ENCODE data around the gene UCK2.

Gene UCK2

DNA sequence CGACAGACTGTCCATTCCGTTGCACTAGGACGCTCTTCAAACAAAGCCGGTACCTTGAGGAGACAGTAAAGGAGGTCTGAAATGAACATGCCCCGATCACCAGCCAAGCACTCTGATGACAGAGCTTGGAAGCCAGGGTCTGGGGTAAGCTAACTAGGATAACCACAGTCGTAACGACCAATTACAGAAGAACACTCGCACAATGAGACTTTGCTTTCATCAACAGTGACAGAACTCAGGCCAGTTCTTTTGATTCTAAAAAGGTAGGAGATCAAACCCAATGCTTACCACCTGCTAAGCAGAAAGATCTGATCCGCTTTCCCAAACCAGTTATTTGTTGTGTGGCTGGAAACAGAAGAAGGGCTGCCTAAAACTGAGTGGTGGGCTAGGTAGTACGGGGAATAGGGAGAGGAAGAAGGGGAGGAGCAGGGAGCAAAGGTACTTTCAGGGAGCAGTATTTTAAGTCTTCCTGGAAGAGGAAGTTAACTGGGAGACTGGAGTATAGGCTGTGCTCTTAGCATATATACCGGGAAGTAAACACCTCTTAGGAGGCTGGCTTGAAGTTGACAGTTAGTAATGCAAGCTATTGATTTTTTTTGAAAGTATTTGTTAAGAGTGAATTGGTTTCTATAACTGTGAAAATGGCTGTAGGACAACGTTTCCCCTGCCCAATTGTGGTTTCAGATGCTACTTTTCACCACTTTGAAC is 38.4 kb downstream of the UCK2 start:
- peaks cover 0 to 7% (median 3%) of the 10 kb centered on the region in 4 experiments for H3K36me3 ChIP-seq (ENCODE audit: control insufficient read depth in 4 of 4, insufficient read depth in 4 of 4, low read length in 3 of 4)
- no peaks in the 10 kb centered on the region for H3K9me3 ChIP-seq (ENCODE audit: control extremely low read depth in 1 of 5, control insufficient read depth in 4 of 5, insufficient read depth in 2 of 5, low read depth in 1 of 5, low read length in 4 of 5)
- POLR2A ChIA-PET: no interaction called here
- no peak for DNase-seq
- peaks cover 4 to 45% (median 13%) of the 10 kb centered on the region in 4 experiments for H3K4me1 ChIP-seq (ENCODE audit: control extremely low read depth in 1 of 4, control insufficient read depth in 4 of 4, insufficient read depth in 4 of 4, low read length in 3 of 4)
- 96% methylated on average over 12 of the region's 12 CpGs for WGBS (ENCODE audit: insufficient coverage)
- no peaks in the 10 kb centered on the region for H3K27me3 ChIP-seq (replicated peaks in 2 of 5; ENCODE audit: control insufficient read depth in 4 of 5, insufficient read depth in 5 of 5, low read length in 4 of 5)
- no peak overlapping the region for H3K4me3 ChIP-seq (ENCODE audit: control insufficient read depth in 1 of 7, extremely low read depth in 1 of 7, insufficient read depth in 4 of 7, low read depth in 2 of 7, low read length in 6 of 7)
- CTCF ChIA-PET: interaction anchor here (1.3 kb wide), 1 partner anchor 21 kb away, joined by 6 read pairs; no protein-coding TSS in a partner anchor
- H3K27ac ChIP-seq (ENCODE audit: insufficient read depth in 1 of 2, low read depth in 1 of 2, low read length in 2 of 2, poor library complexity in 1 of 2, severe bottlenecking in 2 of 2): no peak overlapping the region

DNA sequence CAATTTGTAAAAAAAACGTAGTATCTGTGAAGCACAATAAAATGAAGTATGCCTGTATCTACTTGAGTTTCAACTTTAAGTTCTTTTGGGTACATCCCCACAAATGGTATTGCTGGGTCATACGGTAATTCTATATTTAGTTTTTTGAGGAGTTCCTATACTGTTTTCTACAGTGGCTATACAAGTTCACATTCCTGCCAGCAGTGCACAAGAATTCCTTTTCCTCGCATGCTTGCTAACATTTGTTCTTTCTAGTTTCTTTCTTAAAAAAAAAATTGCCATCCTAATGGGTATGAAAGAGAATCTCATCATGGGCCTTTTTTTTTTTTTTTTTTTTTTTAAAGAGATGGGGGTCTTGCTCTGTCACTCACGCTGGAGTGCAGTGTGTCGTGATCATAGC is 41.9 kb downstream of the UCK2 start:
- ChIA-PET POLR2A (no interaction called here), CTCF (interaction anchor here (1.1 to 1.6 kb wide), 2 partner anchors 11 to 41 kb away, joined by 4 read pairs; no protein-coding TSS in a partner anchor)
- peaks cover 8 to 48% (median 21%) of the 10 kb centered on the region in 4 experiments for H3K4me1 ChIP-seq (ENCODE audit: control extremely low read depth in 1 of 4, control insufficient read depth in 4 of 4, insufficient read depth in 4 of 4, low read length in 3 of 4)
- H3K27ac ChIP-seq (ENCODE audit: insufficient read depth in 1 of 2, low read depth in 1 of 2, low read length in 2 of 2, poor library complexity in 1 of 2, severe bottlenecking in 2 of 2): no peak overlapping the region
- peaks cover 0 to 7% (median 0%) of the 10 kb centered on the region in 5 experiments for H3K9me3 ChIP-seq (ENCODE audit: control extremely low read depth in 1 of 5, control insufficient read depth in 4 of 5, insufficient read depth in 2 of 5, low read depth in 1 of 5, low read length in 4 of 5)
- no peak for DNase-seq
- no peak overlapping the region for H3K4me3 ChIP-seq (ENCODE audit: control insufficient read depth in 1 of 7, extremely low read depth in 1 of 7, insufficient read depth in 4 of 7, low read depth in 2 of 7, low read length in 6 of 7)
- no peaks in the 10 kb centered on the region for H3K27me3 ChIP-seq (replicated peaks in 2 of 5; ENCODE audit: control insufficient read depth in 4 of 5, insufficient read depth in 5 of 5, low read length in 4 of 5)
- 100% methylated on average over 3 of the region's 5 CpGs for WGBS (ENCODE audit: insufficient coverage)
- H3K36me3 ChIP-seq (ENCODE audit: control insufficient read depth in 4 of 4, insufficient read depth in 4 of 4, low read length in 3 of 4): peaks cover 0 to 7% (median 3%) of the 10 kb centered on the region in 4 experiments

DNA sequence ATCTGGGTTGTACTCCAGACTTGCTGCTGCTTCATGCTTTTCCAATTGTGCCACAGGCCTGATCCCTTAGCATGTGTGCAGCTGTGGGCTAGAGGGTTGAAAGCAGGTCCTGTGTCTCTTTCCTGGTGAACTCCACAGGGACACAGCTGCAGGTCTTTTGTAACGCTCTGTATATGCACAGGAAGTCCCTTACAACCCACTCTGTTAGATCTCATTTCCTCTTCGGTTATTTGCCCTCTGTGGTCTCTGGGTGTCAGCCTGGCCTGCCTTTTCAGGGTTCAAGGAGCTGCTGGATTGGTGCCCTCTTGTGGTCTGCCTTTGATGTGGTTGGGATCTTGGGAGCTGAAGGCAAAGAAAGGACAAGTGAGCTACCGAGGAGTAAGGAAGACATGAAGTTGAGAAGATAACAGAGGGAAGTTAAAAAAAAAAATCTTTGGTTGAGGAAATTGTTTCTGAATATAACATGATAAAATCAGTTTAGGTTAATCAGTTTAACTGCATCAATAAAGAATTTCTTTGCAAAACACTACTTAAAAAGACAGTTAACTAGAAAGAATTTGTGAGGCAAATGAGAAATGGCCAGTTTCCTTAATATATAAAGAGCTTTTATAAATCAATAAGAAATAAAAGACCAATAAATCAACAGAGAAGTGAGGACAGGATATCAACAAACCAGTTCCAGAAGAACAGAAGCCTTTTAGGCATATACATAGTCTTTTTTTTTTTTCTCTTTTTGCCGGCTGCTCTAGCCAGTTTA is 44.1 kb downstream of the UCK2 start:
- Histone ChIP-seq H3K27me3 (replicated peaks in 2 of 5; ENCODE audit: control insufficient read depth in 4 of 5, insufficient read depth in 5 of 5, low read length in 4 of 5) (no peaks in the 10 kb centered on the region), H3K4me3 (ENCODE audit: control insufficient read depth in 1 of 7, extremely low read depth in 1 of 7, insufficient read depth in 4 of 7, low read depth in 2 of 7, low read length in 6 of 7) (peak overlapping the region in 2 of 7 experiments; percentile 18 to 50), H3K36me3 (ENCODE audit: control insufficient read depth in 4 of 4, insufficient read depth in 4 of 4, low read length in 3 of 4) (no peaks in the 10 kb centered on the region), H3K4me1 (ENCODE audit: control extremely low read depth in 1 of 4, control insufficient read depth in 4 of 4, insufficient read depth in 4 of 4, low read length in 3 of 4) (peaks cover 22 to 56% (median 38%) of the 10 kb centered on the region in 4 experiments), H3K9me3 (ENCODE audit: control extremely low read depth in 1 of 5, control insufficient read depth in 4 of 5, insufficient read depth in 2 of 5, low read depth in 1 of 5, low read length in 4 of 5) (peaks cover 0 to 7% (median 0%) of the 10 kb centered on the region in 5 experiments), H3K27ac (ENCODE audit: insufficient read depth in 1 of 2, low read depth in 1 of 2, low read length in 2 of 2, poor library complexity in 1 of 2, severe bottlenecking in 2 of 2) (no peak overlapping the region)
- DNase-seq: peak; percentile 83 to 88 (median 84)
- ChIA-PET POLR2A (interaction anchor here (0.7 to 0.9 kb wide), 3 partner anchors 43 to 103 kb away, joined by 3 read pairs; partner anchors contain the start of genes TMCO1 and UCK2), CTCF (interaction anchor here (0.9 to 3.7 kb wide), 14 partner anchors 9 to 271 kb away, joined by 3 to 21 read pairs (median 4); partner anchors contain the start of genes TMCO1 and UCK2)
- WGBS (ENCODE audit: insufficient coverage): 0% methylated on average over 2 of the region's 4 CpGs

DNA sequence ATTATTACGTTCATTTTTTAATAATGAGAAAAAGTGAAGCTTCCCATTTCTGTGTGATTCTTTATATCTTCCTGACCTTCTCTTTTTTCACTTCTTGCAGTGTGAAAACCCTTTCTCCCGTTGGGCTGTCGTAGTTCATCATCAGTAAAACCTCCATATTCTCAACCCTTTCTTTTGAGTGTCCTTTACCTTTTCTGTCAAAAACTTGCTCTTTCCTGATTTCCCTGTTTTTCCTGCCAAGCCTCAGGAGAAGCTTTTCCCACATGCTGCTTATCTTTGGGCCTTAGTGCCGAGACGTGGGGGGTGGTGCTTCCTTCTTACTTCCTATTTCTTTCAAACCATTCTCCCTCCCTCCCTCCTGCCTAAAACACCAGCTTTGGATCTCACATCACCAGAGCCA is 46.1 kb downstream of the UCK2 start:
- Histone ChIP-seq H3K4me1 (ENCODE audit: control extremely low read depth in 1 of 4, control insufficient read depth in 4 of 4, insufficient read depth in 4 of 4, low read length in 3 of 4) (peaks cover 22 to 52% (median 39%) of the 10 kb centered on the region in 4 experiments), H3K27me3 (replicated peaks in 2 of 5; ENCODE audit: control insufficient read depth in 4 of 5, insufficient read depth in 5 of 5, low read length in 4 of 5) (no peaks in the 10 kb centered on the region), H3K27ac (ENCODE audit: insufficient read depth in 1 of 2, low read depth in 1 of 2, low read length in 2 of 2, poor library complexity in 1 of 2, severe bottlenecking in 2 of 2) (no peak overlapping the region), H3K36me3 (ENCODE audit: control insufficient read depth in 4 of 4, insufficient read depth in 4 of 4, low read length in 3 of 4) (peaks cover 0 to 3% (median 0%) of the 10 kb centered on the region in 4 experiments), H3K9me3 (ENCODE audit: control extremely low read depth in 1 of 5, control insufficient read depth in 4 of 5, insufficient read depth in 2 of 5, low read depth in 1 of 5, low read length in 4 of 5) (peaks cover 0 to 10% (median 0%) of the 10 kb centered on the region in 5 experiments), H3K4me3 (ENCODE audit: control insufficient read depth in 1 of 7, extremely low read depth in 1 of 7, insufficient read depth in 4 of 7, low read depth in 2 of 7, low read length in 6 of 7) (no peak overlapping the region)
- ChIA-PET CTCF (interaction anchor here (3.7 kb wide), 1 partner anchor 45 kb away, joined by 21 read pairs; the partner anchor contains the start of gene UCK2), POLR2A (no interaction called here)
- no peak for DNase-seq
- 83% methylated on average over 4 of the region's 5 CpGs for WGBS (ENCODE audit: insufficient coverage)

DNA sequence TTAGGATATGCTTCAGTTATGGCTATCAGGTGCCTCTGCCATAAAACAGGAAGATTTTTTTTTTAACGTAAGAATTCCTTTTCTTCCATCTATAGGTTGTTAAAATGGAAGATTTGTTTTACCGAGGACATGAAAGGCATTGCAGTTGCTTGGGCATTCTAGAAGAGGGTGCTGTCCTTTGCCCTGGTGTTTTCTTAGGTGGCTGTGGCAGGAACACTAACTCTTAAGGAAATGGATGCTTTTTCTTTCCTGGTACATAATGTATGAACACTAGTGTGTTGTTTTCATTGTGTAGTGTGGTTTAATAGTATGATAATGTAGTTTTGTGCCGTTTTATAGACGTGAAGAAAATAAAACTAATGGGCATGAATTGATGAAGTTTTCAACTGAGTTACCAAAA is 47.2 kb downstream of the UCK2 start:
- peaks cover 0 to 3% (median 0%) of the 10 kb centered on the region in 4 experiments for H3K36me3 ChIP-seq (ENCODE audit: control insufficient read depth in 4 of 4, insufficient read depth in 4 of 4, low read length in 3 of 4)
- H3K27ac ChIP-seq (ENCODE audit: insufficient read depth in 1 of 2, low read depth in 1 of 2, low read length in 2 of 2, poor library complexity in 1 of 2, severe bottlenecking in 2 of 2): no peak overlapping the region
- peaks cover 0 to 14% (median 0%) of the 10 kb centered on the region in 5 experiments for H3K9me3 ChIP-seq (ENCODE audit: control extremely low read depth in 1 of 5, control insufficient read depth in 4 of 5, insufficient read depth in 2 of 5, low read depth in 1 of 5, low read length in 4 of 5)
- DNase-seq: no peak
- ChIA-PET CTCF (interaction anchor here (1.9 kb wide), 1 partner anchor 10 kb away, joined by 5 read pairs; no protein-coding TSS in a partner anchor), POLR2A (no interaction called here)
- H3K4me3 ChIP-seq (ENCODE audit: control insufficient read depth in 1 of 7, extremely low read depth in 1 of 7, insufficient read depth in 4 of 7, low read depth in 2 of 7, low read length in 6 of 7): no peak overlapping the region
- no peaks in the 10 kb centered on the region for H3K27me3 ChIP-seq (replicated peaks in 2 of 5; ENCODE audit: control insufficient read depth in 4 of 5, insufficient read depth in 5 of 5, low read length in 4 of 5)
- WGBS (ENCODE audit: insufficient coverage): 83% methylated on average over 4 of the region's 4 CpGs
- peaks cover 17 to 43% (median 35%) of the 10 kb centered on the region in 4 experiments for H3K4me1 ChIP-seq (ENCODE audit: control extremely low read depth in 1 of 4, control insufficient read depth in 4 of 4, insufficient read depth in 4 of 4, low read length in 3 of 4)

DNA sequence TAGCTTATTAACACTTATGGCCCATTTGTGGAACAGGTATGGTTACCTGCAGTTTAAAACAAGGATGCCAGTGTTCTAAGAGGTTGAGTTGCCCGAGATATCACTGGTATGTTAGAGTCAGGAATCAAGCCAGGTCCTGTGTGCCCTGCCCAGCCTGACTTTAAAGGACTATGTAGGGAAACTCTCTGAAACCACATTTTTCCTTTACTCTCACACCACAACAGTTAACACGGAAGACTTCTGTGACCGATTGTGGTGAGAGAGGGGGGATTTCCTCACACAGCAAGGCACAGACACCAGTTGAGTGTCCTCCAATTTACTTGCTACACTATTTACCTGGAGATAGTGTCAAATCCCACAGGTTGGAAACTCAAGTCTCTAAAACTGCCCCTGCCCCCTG is 47.8 kb downstream of the UCK2 start:
- Histone ChIP-seq H3K4me3 (ENCODE audit: control insufficient read depth in 1 of 7, extremely low read depth in 1 of 7, insufficient read depth in 4 of 7, low read depth in 2 of 7, low read length in 6 of 7) (peak overlapping the region in 3 of 7 experiments; percentile 2 to 57 (median 5)), H3K36me3 (ENCODE audit: control insufficient read depth in 4 of 4, insufficient read depth in 4 of 4, low read length in 3 of 4) (peaks cover 0 to 3% (median 0%) of the 10 kb centered on the region in 4 experiments), H3K4me1 (ENCODE audit: control extremely low read depth in 1 of 4, control insufficient read depth in 4 of 4, insufficient read depth in 4 of 4, low read length in 3 of 4) (peaks cover 17 to 43% (median 32%) of the 10 kb centered on the region in 4 experiments), H3K27me3 (replicated peaks in 2 of 5; ENCODE audit: control insufficient read depth in 4 of 5, insufficient read depth in 5 of 5, low read length in 4 of 5) (no peaks in the 10 kb centered on the region), H3K27ac (ENCODE audit: insufficient read depth in 1 of 2, low read depth in 1 of 2, low read length in 2 of 2, poor library complexity in 1 of 2, severe bottlenecking in 2 of 2) (no peak overlapping the region), H3K9me3 (ENCODE audit: control extremely low read depth in 1 of 5, control insufficient read depth in 4 of 5, insufficient read depth in 2 of 5, low read depth in 1 of 5, low read length in 4 of 5) (peaks cover 0 to 14% (median 0%) of the 10 kb centered on the region in 5 experiments)
- DNase-seq: peak; percentile 44 to 87 (median 86)
- ChIA-PET POLR2A (no interaction called here), CTCF (interaction anchor here (1.9 kb wide), 1 partner anchor 9 kb away, joined by 5 read pairs; no protein-coding TSS in a partner anchor)
- WGBS (ENCODE audit: insufficient coverage): no CpG with 5 or more reads among the region's 3 CpGs

Measured in common myeloid progenitor, CD34-positive (primary cell).